Fibroblast of lung (primary cell): ENCODE results near the gene AFTPH. TPM values are rescaled to one million over a fixed set of nuclear protein-coding genes. Genes with fewer than 3 reads are reported as not detected.
A peak's percentile ranks its signal among the peaks of the same experiment; 100 is the strongest.
"Not testable (repeated sequence)": the region's sequence is repeated elsewhere in the genome, so short reads cannot be mapped to it uniquely, and the experiment has no call there.

Source experiments
- DNase-seq, 2 donors: peaks; one replicate each; pipeline versions ENCODE4 v3.0.0 to v3.0.0-alpha.2; 2010; ENCODE audit warnings: low read depth in 2 of 2
- H2AFZ ChIP-seq: 2 replicates; pipeline ENCODE4 v1.5.1; 2012; ENCODE audit warnings: low read length, control low read depth, inconsistent platforms
- H3K27ac ChIP-seq: 2 replicates; pipeline ENCODE4 v1.5.1; 2011; ENCODE audit warnings: low read length, control low read depth; ENCODE audit not compliant: insufficient read depth
- H3K27me3 ChIP-seq: 2 replicates; pipeline ENCODE4 v1.5.1; 2011; ENCODE audit warnings: mild to moderate bottlenecking, low read length; ENCODE audit not compliant: control insufficient read depth, insufficient read depth
- H3K36me3 ChIP-seq: 2 replicates; pipeline ENCODE4 v1.5.1; 2011; ENCODE audit warnings: low read length; ENCODE audit not compliant: control insufficient read depth, insufficient read depth
- H3K4me1 ChIP-seq: 2 replicates; pipeline ENCODE4 v1.5.1; 2011; ENCODE audit warnings: low read length; ENCODE audit not compliant: control insufficient read depth, insufficient read depth; ENCODE audit errors: extremely low read depth
- H3K4me2 ChIP-seq: 2 replicates; pipeline ENCODE4 v1.5.1; 2011; ENCODE audit warnings: low read length, control low read depth; ENCODE audit not compliant: insufficient read depth; ENCODE audit errors: extremely low read depth
- H3K4me3 ChIP-seq, 4 experiments: fragments of 200-600 bp in 1 of 4; sonication (generic) in 1 of 4; replicated peaks in 1 of 4; 2 replicates each; pipeline ENCODE4 v1.5.1; 2011 to 2016; ENCODE audit warnings: low read length in 4 of 4, low read depth in 3 of 4, mild to moderate bottlenecking in 3 of 4, control low read depth in 2 of 4, inconsistent platforms in 1 of 4, mixed read lengths in 1 of 4; ENCODE audit not compliant: insufficient read depth in 1 of 4; ENCODE audit errors: control extremely low read depth in 1 of 4
- H3K79me2 ChIP-seq: 2 replicates; pipeline ENCODE4 v1.5.1; 2012; ENCODE audit warnings: mild to moderate bottlenecking, low read length, inconsistent platforms; ENCODE audit not compliant: control insufficient read depth, insufficient read depth
- H3K9ac ChIP-seq: 2 replicates; pipeline ENCODE4 v1.5.1; 2011; ENCODE audit warnings: mild to moderate bottlenecking, low read length, control low read depth; ENCODE audit not compliant: insufficient read depth
- H3K9me3 ChIP-seq: 2 replicates; pipeline ENCODE4 v1.5.1; 2012; ENCODE audit warnings: low read depth, low read length; ENCODE audit not compliant: control insufficient read depth, insufficient read depth
- H4K20me1 ChIP-seq: 2 replicates; pipeline ENCODE4 v1.5.1; 2011; ENCODE audit warnings: low read length; ENCODE audit not compliant: control insufficient read depth, insufficient read depth; ENCODE audit errors: extremely low read depth
- CTCF ChIP-seq, 2 donors: IDR thresholded peaks in 1 of 2; conservative IDR thresholded peaks in 1 of 2; 1 replicate in 1 of 2; 2 replicates in 1 of 2; pipeline ENCODE4 v1.5.1; 2011 to 2012; ENCODE audit warnings: low read length in 2 of 2, control low read depth in 1 of 2, inconsistent platforms in 1 of 2, low read depth in 1 of 2, mild to moderate bottlenecking in 1 of 2
- EZH2 ChIP-seq: IDR thresholded peaks from 2 replicates; pipeline ENCODE4 v1.5.1; 2012; ENCODE audit warnings: low read length, control low read depth, mild to moderate bottlenecking; ENCODE audit errors: missing control alignments
- polyA plus RNA-seq, 2 donors: library from polyadenylated mRNA; depleted of rRNA in 1 of 2; stranded (reverse) in 1 of 2; unstranded in 1 of 2; fragments of >200 nt; gene quantifications; 2 replicates each; pipeline ENCODE4 v1.2.1, GENCODE V29; 2011 to 2012; ENCODE audit warnings: missing spikeins in 1 of 2
- total RNA-seq: library from RNA; depleted of rRNA; stranded (reverse); fragments of >200 nt; gene quantifications from 2 replicates; pipeline ENCODE4 v1.2.1, GENCODE V29; 2014

Gene AFTPH
- total and polyA plus RNA-seq, 2 donors (not counting 1 experiment from before 2014, with no cell fraction given): 15.8 to 43.3 TPM

- Histone ChIP-seq H3K27ac (peak overlapping the region; percentile 81), H3K4me2 (peak overlapping the region; percentile 99)
These were observed 1.1 kb downstream of the AFTPH start for GRCh38 chr2:64525317-64525613.

GRCh38 chr2:64526034-64526433, 1.9 kb downstream of the AFTPH start:
- no peak overlapping the region for H3K9ac ChIP-seq
- peaks cover 30% of the 10 kb centered on the region for H3K79me2 ChIP-seq
- H3K4me2 ChIP-seq: peak overlapping the region; percentile 67
- H3K36me3 ChIP-seq: no peaks in the 10 kb centered on the region
- no peaks in the 10 kb centered on the region for H4K20me1 ChIP-seq
- H2AFZ ChIP-seq: no peak overlapping the region
- peak overlapping the region in 2 of 4 experiments; percentile 72 to 94 for H3K4me3 ChIP-seq
- no peaks in the 10 kb centered on the region for H3K4me1 ChIP-seq
- H3K9me3 ChIP-seq: no peaks in the 10 kb centered on the region
- H3K27ac ChIP-seq: no peak overlapping the region
- no peak for TF ChIP-seq CTCF (conservative IDR thresholded peaks at IDR 0.05 in 1 of 2, IDR thresholded peaks at IDR 0.05 in 1 of 2; ENCODE audit: low read depth in 1 of 2, low read length in 2 of 2)
- TF ChIP-seq EZH2: no peak
- no peaks in the 10 kb centered on the region for H3K27me3 ChIP-seq
- DNase-seq: no peak

More at GRCh38 chr2:64525317-64525613, 1.1 kb downstream of the AFTPH start:
- no peaks in the 10 kb centered on the region for H3K36me3 ChIP-seq
- DNase-seq: peak; percentile 5 to 37
- H3K27me3 ChIP-seq: no peaks in the 10 kb centered on the region
- no peak overlapping the region for H3K9ac ChIP-seq
- H3K4me1 ChIP-seq: no peaks in the 10 kb centered on the region
- no peaks in the 10 kb centered on the region for H3K9me3 ChIP-seq
- H3K4me3 ChIP-seq: peak overlapping the region; percentile 72 to 97 (median 87)
- no peak for TF ChIP-seq CTCF (conservative IDR thresholded peaks at IDR 0.05 in 1 of 2, IDR thresholded peaks at IDR 0.05 in 1 of 2; ENCODE audit: low read depth in 1 of 2, low read length in 2 of 2)
- no peak for TF ChIP-seq EZH2
- peak overlapping the region; percentile 74 for H2AFZ ChIP-seq
- H3K79me2 ChIP-seq: peaks cover 30% of the 10 kb centered on the region
- no peaks in the 10 kb centered on the region for H4K20me1 ChIP-seq

GRCh38 chr2:64530946-64531345, 6.8 kb downstream of the AFTPH start:
- not testable (repeated sequence) for DNase-seq, H3K4me2 ChIP-seq, H3K9me3 ChIP-seq, H2AFZ ChIP-seq, H3K27ac ChIP-seq, H3K4me1 ChIP-seq, H3K27me3 ChIP-seq, H3K36me3 ChIP-seq, H3K9ac ChIP-seq, H3K4me3 ChIP-seq, H4K20me1 ChIP-seq
- H3K79me2 ChIP-seq: peaks cover 17% of the 10 kb centered on the region
